HG03354 (cell line): Measurements from ENCODE around the gene MOV10L1.

Experiments
- ATAC-seq: cut with Tn5 transposase; IDR thresholded peaks from one replicate; pipeline ENCODE4 v1.9.1; 2021; ENCODE audit warnings: mild to moderate bottlenecking; ENCODE audit not compliant: unreplicated experiment, poor library complexity, severe bottlenecking

The MOV10L1 gene

GRCh38 chr22:50170453-50171318, 80.9 kb downstream of the MOV10L1 start, which contains the start of gene PANX2:
TSS of gene PANX2 (plus strand) at chr22:50170731. CDS start at chr22:50170731, 0 bp downstream.
- no peak for ATAC-seq

DNA sequence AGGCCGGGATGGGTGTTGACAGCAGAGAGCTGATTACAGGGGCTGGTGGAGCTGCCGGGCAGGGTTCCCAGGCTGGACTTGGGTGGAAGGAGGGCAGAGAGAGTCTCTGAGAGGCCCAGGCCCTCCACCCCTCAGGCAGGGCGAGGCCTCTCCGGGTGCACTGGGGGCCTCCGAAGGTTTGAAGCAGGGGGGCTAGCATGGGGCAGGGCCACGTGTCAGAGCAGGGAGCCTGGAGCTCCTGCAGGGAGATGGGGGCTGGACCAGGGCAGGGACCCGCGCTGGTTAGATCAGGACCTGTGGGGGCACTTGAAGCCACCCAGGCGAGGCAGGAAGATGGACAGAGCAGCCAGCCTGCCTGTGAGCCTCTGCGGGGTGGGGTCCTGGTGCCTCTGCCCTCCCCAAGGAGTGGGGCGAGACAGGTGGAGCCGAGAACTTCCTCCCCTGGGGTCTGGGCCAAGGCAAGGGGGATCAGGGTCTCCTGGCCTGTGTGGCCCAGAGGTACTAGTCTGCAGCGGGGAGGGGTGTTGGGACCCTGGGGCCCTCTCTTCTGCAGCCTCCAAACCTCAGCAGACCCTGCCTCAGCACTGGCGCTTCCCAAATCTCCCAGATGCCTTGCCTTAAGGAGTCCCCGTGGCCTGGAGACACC, 81.6 kb downstream of the MOV10L1 start:
- no peak for ATAC-seq

- ATAC-seq, result no peak
These were observed 82.2 kb downstream of the MOV10L1 start for GRCh38 chr22:50171965-50172421.

- ATAC-seq, result no peak
These were observed 83.6 kb downstream of the MOV10L1 start for GRCh38 chr22:50173311-50173982.

DNA sequence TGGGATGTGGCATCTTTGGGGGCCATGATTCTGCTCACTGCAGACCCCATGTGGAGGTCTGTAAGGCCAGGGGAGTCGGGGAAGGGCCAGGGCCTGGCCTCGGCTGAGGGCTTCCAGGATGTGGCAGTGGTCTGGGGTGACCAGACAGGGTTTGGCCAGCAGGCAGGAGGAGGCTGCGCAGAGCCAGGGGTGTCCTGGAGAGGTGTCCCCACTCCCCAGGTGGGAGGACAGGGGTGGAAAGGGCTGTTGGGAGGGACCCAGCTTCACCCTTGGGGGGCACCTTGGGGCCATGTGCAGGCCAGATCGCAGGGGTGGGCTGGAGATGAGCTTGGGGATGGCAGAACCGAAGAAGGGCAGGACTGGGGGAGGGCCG, 84.2 kb downstream of the MOV10L1 start:
- no peak for ATAC-seq

DNA sequence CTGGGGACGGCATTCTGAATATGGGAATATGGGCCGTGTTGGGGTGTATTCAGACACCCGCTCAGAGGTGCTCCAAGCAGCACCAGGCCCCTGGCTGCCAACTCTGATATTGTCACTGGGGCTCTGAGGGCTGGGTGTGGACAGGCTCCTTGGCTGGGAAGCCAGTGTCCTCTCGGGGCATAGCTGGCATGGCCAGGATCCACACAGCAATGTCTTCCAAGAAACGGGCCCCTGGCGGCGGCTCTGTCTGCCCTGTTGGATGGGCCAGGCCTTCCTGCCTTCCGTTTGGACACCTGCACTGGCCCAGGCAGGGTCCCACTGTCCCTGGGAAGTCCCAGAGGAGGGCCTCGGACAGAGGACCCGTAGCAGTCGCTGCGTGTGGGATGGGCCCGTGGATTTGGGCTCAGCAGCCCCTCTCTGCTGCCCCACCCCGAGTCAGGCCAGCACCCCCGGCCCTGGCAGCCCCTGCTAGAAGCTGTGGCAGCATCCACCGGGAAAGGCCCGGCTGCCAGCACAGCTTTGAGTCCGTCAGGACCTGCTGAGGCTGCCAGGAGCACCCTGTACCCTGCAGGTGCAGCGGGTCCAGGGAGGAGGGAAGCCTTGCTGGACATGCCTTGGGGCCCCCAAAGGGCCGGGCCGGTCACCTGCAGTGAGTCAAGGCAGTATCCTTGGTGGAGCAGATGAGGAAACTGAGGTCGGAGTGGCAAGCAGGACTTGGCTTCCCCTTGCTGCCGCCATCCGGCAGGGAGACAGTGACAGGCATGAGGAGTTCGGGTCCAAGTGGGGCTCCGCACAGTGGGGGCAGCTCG, 84.8 kb downstream of the MOV10L1 start:
- ATAC-seq, result no peak

GRCh38 chr22:50175191-50175461, 85.3 kb downstream of the MOV10L1 start:
- no peak for ATAC-seq

- ATAC-seq, result no peak
These were observed 86.4 kb downstream of the MOV10L1 start for GRCh38 chr22:50175921-50176849.

GRCh38 chr22:50176850-50177536, 87.2 kb downstream of the MOV10L1 start:
- no peak for ATAC-seq

GRCh38 chr22:50177537-50178470, 88.0 kb downstream of the MOV10L1 start:
- no peak for ATAC-seq

GRCh38 chr22:50178471-50178864, 88.7 kb downstream of the MOV10L1 start:
- no peak for ATAC-seq

DNA sequence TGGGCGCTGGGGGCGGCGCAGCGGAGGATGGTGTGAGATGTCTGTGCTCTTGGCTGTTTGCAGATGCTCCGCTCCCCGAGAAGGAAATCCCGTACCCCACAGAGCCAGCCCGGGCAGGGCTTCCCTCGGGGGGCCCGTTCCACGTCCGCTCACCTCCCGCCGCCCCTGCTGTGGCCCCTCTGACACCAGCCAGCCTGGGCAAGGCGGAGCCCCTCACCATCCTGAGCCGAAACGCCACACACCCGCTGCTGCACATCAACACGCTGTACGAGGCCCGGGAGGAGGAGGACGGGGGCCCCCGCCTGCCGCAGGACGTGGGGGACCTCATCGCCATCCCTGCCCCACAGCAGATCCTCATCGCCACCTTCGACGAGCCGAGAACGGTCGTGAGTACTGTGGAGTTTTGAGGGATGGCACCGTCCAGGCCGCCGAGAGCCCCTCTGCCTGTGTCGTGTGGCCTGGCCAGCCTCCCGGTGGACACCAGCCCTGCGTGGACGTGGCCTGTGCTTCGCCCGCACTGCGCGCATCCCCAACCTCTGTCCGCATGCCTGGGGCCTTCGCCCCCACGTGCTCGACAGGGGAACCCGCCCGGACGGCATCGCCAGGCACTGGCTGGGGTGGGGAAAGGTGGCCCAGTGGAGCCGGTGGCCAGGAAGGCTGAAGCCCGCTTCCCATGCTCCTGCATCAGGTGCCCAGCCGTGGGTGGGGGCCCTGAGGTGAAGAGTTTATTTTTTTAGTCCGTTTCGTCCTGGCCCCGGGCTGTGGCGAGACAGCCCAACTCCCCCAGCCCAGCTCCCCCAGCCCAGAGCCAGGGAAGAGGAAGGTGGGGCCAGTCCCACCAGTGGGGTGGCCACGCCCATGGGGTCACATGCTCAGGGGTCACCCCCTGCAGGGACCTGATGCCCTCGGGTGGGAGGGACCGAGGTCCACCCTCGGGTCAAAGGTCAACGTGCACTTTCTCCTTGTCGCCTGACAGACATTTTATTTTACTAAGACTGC, 89.4 kb downstream of the MOV10L1 start:
- no peak for ATAC-seq

DNA sequence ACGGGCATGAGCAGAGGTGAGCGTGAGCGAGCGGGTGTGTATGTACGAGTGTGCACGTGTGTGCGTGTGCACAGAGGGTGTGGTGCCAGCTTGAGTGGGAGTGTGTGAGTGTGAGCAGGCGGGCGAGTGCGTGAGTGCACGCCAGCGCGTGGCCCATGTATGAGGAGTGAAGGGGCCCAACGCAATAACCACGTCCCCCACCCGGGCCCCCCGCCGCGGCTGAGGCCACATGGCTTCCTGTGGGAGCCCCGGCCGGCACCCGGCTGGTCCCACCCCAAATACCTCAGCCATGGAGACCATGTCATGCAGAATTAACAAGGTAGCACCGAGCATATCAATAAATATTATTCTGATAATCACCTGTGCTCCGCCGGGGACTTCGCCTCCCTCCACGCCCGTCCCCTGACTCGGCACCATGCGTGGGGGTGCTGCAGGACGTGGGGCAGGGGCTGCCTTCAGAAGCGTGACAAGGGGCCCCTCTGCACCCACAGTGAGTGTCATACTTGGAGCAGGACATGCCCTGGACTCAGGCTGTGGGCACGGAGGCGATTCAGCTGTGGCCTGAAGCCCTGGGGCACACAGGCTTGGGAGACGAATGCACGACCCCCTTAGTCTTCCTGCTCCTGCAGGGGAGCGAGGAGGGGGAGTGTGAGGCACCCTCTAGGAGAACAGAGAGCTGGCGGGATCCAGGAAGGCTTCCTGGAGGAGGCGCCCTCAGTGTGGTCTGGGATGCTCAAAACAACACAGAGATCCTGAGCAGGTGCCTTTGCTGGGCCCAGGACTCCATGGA, 90.3 kb downstream of the MOV10L1 start:
- no peak for ATAC-seq

GRCh38 chr22:50180727-50181521, 91.1 kb downstream of the MOV10L1 start:
- ATAC-seq, result no peak
